ENCODE results near the gene DDX55.

DNA sequence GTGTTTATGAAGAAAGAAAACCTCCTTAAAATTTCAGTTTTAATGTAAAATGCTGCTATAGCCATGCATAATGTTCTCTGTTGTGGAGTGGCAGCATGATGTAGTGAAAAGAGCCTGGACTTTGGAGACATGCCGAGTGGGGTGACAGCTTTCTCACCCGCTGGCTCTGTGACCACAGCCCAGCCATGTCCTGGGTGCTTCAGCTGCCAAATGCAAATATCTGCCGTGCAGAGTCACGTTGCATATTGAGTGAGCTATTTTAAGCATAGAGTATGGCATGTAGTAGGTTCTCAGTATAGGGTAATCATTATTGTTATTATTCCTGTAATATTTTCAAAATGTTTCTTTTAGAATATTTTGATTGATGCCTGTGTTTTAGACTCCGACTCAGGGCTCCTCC is 53.5 kb downstream of the DDX55 start:
- TF ChIP-seq, protein P1, sequence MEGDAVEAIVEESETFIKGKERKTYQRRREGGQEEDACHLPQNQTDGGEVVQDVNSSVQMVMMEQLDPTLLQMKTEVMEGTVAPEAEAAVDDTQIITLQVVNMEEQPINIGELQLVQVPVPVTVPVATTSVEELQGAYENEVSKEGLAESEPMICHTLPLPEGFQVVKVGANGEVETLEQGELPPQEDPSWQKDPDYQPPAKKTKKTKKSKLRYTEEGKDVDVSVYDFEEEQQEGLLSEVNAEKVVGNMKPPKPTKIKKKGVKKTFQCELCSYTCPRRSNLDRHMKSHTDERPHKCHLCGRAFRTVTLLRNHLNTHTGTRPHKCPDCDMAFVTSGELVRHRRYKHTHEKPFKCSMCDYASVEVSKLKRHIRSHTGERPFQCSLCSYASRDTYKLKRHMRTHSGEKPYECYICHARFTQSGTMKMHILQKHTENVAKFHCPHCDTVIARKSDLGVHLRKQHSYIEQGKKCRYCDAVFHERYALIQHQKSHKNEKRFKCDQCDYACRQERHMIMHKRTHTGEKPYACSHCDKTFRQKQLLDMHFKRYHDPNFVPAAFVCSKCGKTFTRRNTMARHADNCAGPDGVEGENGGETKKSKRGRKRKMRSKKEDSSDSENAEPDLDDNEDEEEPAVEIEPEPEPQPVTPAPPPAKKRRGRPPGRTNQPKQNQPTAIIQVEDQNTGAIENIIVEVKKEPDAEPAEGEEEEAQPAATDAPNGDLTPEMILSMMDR (IDR thresholded peaks at IDR 0.05) = no peak
- no peak for TF ChIP-seq POLR2A (IDR thresholded peaks at IDR 0.05)

All from body of pancreas (tissue), 4 donors.